Astrocyte (in vitro differentiated cells and primary cell): ENCODE results near the gene AFAP1L2.

Source experiments
- CTCF ChIP-seq: IDR thresholded peaks from 2 replicates; pipeline ENCODE4 v1.5.1; 2011; ENCODE audit warnings: low read depth, mild to moderate bottlenecking, inconsistent platforms, low read length, moderate library complexity; ENCODE audit not compliant: insufficient read depth
- EZH2 ChIP-seq: IDR thresholded peaks from 2 replicates; pipeline ENCODE4 v1.6.1; 2012; ENCODE audit warnings: mild to moderate bottlenecking, low read length, inconsistent platforms; ENCODE audit not compliant: insufficient read depth

- TF ChIP-seq CTCF (no peak), EZH2 (no peak)
Measured at GRCh38 chr10:114345701-114346100, 58.6 kb downstream of the AFAP1L2 start.
